Liver (tissue), 9 donors: ENCODE results near the gene HEXIM2. TPM values are rescaled to one million over a fixed set of nuclear protein-coding genes. Genes with fewer than 3 reads are reported as not detected.

Experiments
- DNase-seq: peaks from one replicate; pipeline ENCODE4 v3.0.0-alpha.2; 2017; ENCODE audit warnings: low spot score
- H3K27ac ChIP-seq, 2 donors: one replicate each; pipeline ENCODE4 v1.7.0; 2013; ENCODE audit warnings: inconsistent platforms in 2 of 2, low read length in 2 of 2, control low read depth in 1 of 2, low read depth in 1 of 2, mild to moderate bottlenecking in 1 of 2
- H3K27me3 ChIP-seq, 4 donors: one replicate each; pipeline versions ENCODE4 v1.6.1 to v1.7.0; 2013; ENCODE audit warnings: low read length in 3 of 4, inconsistent platforms in 1 of 4, mild to moderate bottlenecking in 1 of 4, moderate library complexity in 1 of 4; ENCODE audit not compliant: control insufficient read depth in 4 of 4, insufficient read depth in 4 of 4
- H3K36me3 ChIP-seq, 4 donors: one replicate each; pipeline versions ENCODE4 v1.6.1 to v1.7.0; 2013; ENCODE audit warnings: low read length in 3 of 4, mild to moderate bottlenecking in 3 of 4, low read depth in 1 of 4, moderate library complexity in 1 of 4; ENCODE audit not compliant: control insufficient read depth in 4 of 4, insufficient read depth in 3 of 4
- H3K4me1 ChIP-seq, 4 donors: one replicate each; pipeline versions ENCODE4 v1.6.1 to v1.7.0; 2013; ENCODE audit warnings: low read length in 3 of 4, mild to moderate bottlenecking in 3 of 4, moderate library complexity in 1 of 4; ENCODE audit not compliant: control insufficient read depth in 4 of 4, insufficient read depth in 4 of 4
- H3K4me3 ChIP-seq, 3 donors: one replicate each; pipeline versions ENCODE4 v1.6.1 to v1.7.0; 2013; ENCODE audit warnings: low read length in 3 of 3, control low read depth in 1 of 3, low read depth in 1 of 3, mild to moderate bottlenecking in 1 of 3
- H3K9ac ChIP-seq, 2 donors: one replicate each; pipeline ENCODE4 v1.7.0; 2013; ENCODE audit warnings: low read length in 2 of 2, mild to moderate bottlenecking in 2 of 2, moderate library complexity in 2 of 2, control low read depth in 1 of 2, low read depth in 1 of 2
- H3K9me3 ChIP-seq, 4 donors: one replicate each; pipeline versions ENCODE4 v1.6.1 to v1.7.0; 2013; ENCODE audit warnings: low read length in 3 of 4; ENCODE audit not compliant: control insufficient read depth in 4 of 4
- ATF3 ChIP-seq: IDR thresholded peaks from 2 replicates; pipeline ENCODE4 v1.6.1; 2016; ENCODE audit warnings: antibody characterized with exemption
- CTCF ChIP-seq: fragments of 150-350 bp; IDR thresholded peaks from 2 replicates; pipeline ENCODE4 v1.5.1; 2017; ENCODE audit warnings: improper control_type of control experiment, low read depth, low read length; ENCODE audit not compliant: missing input control
- EGR1 ChIP-seq, 2 donors: IDR thresholded peaks; 2 replicates each; pipeline ENCODE4 v1.6.1; 2016 to 2018; ENCODE audit warnings: antibody characterized with exemption in 2 of 2, low read depth in 2 of 2
- FOXA1 ChIP-seq: IDR thresholded peaks from 2 replicates; pipeline ENCODE4 v1.6.1; 2016; ENCODE audit warnings: antibody characterized with exemption
- FOXA2 ChIP-seq: IDR thresholded peaks from 2 replicates; pipeline ENCODE4 v1.6.1; 2016; ENCODE audit warnings: antibody characterized with exemption
- GABPA ChIP-seq, 2 donors: IDR thresholded peaks in 1 of 2; conservative IDR thresholded peaks in 1 of 2; 2 replicates each; pipeline ENCODE4 v1.6.1; 2016; ENCODE audit warnings: antibody characterized with exemption in 2 of 2, mild to moderate bottlenecking in 1 of 2, moderate library complexity in 1 of 2
- HNF4G ChIP-seq: IDR thresholded peaks from 2 replicates; pipeline ENCODE4 v1.6.1; 2016; ENCODE audit warnings: antibody characterized with exemption
- NR2F2 ChIP-seq: IDR thresholded peaks from 2 replicates; pipeline ENCODE4 v1.6.1; 2016; ENCODE audit warnings: antibody characterized with exemption
- RAD21 ChIP-seq, 2 donors: IDR thresholded peaks; 2 replicates each; pipeline ENCODE4 v1.6.1; 2016; ENCODE audit warnings: antibody characterized with exemption in 2 of 2, mild to moderate bottlenecking in 2 of 2
- REST ChIP-seq: IDR thresholded peaks from 2 replicates; pipeline ENCODE4 v1.6.1; 2016; ENCODE audit warnings: antibody characterized with exemption, mild to moderate bottlenecking
- RXRA ChIP-seq, 2 donors: IDR thresholded peaks; 2 replicates each; pipeline ENCODE4 v1.6.1; 2017 to 2018; ENCODE audit warnings: antibody characterized with exemption in 2 of 2, mild to moderate bottlenecking in 1 of 2
- SP1 ChIP-seq: IDR thresholded peaks from 2 replicates; pipeline ENCODE4 v1.6.1; 2018; ENCODE audit warnings: antibody characterized with exemption, mild to moderate bottlenecking
- TAF1 ChIP-seq: conservative IDR thresholded peaks from 2 replicates; pipeline ENCODE4 v1.6.1; 2016; ENCODE audit warnings: antibody characterized with exemption, mild to moderate bottlenecking
- YY1 ChIP-seq: IDR thresholded peaks from 2 replicates; pipeline ENCODE4 v1.6.1; 2016; ENCODE audit warnings: antibody characterized with exemption, mild to moderate bottlenecking
- WGBS: extraction: QIAGEN DNeasy Blood & Tissue Kit; methylation state at CpG from one replicate; pipeline ENCODE4 v1.1.7; 2013; 5-methylcytosine and 5-hydroxymethylcytosine counted together
- polyA plus RNA-seq, 2 donors: library from polyadenylated mRNA; stranded (reverse) in 1 of 2; unstranded in 1 of 2; fragments of 200-250 nt in 1 of 2; fragments of >200 nt in 1 of 2; fragmentation: Nextera tagmentation in 1 of 2; extraction: Ambion mirVana in 1 of 2; gene quantifications; one replicate each; pipeline versions ENCODE4 v1.2.1 to v1.2.3, GENCODE V29; 2013 to 2015
- total RNA-seq, 2 donors: library from RNA; depleted of rRNA; stranded (reverse); fragments of >200 nt; gene quantifications; one replicate each; pipeline ENCODE4 v1.2.3, GENCODE V29; 2014
- TF ChIP-seq, protein P1 (sequence below): IDR thresholded peaks from 2 replicates; pipeline ENCODE4 v1.6.1; 2016; ENCODE audit warnings: antibody characterized with exemption
- TF ChIP-seq, protein P2 (sequence below): IDR thresholded peaks from 2 replicates; pipeline ENCODE4 v1.6.1; 2016; ENCODE audit warnings: antibody characterized with exemption
- donor health status: healthy.
- donor health status: healthy.
- donor health status: healthy.
- donor health status: healthy.
- donor health status: healthy.

Gene HEXIM2
- total and polyA plus RNA-seq, 4 donors, result 3.5 to 10.7 (median 5.5) TPM

- H3K36me3 ChIP-seq, result no peaks in the 10 kb centered on the region
- no peak overlapping the region for H3K9ac ChIP-seq
- peaks cover 3 to 36% (median 28%) of the 10 kb centered on the region in 4 donors for H3K4me1 ChIP-seq
- H3K27me3 ChIP-seq, result no peaks in the 10 kb centered on the region
- no peak overlapping the region for H3K4me3 ChIP-seq
- no peak overlapping the region for H3K27ac ChIP-seq
- no peak for DNase-seq
- no peaks in the 10 kb centered on the region for H3K9me3 ChIP-seq
- no peak for TF ChIP-seq GABPA (IDR thresholded peaks at IDR 0.05 in 1 of 2, conservative IDR thresholded peaks at IDR 0.05 in 1 of 2)
- no peak for TF ChIP-seq EGR1 (IDR thresholded peaks at IDR 0.05; ENCODE audit: low read depth in 2 of 2)
- TF ChIP-seq TAF1, result no peak
- no peak for TF ChIP-seq YY1
- no peak for TF ChIP-seq FOXA1
- no peak for TF ChIP-seq HNF4G
- TF ChIP-seq FOXA2, result no peak
- no peak for TF ChIP-seq RAD21 (IDR thresholded peaks at IDR 0.05)
- no peak for TF ChIP-seq RXRA (IDR thresholded peaks at IDR 0.05)
- TF ChIP-seq, protein P1, sequence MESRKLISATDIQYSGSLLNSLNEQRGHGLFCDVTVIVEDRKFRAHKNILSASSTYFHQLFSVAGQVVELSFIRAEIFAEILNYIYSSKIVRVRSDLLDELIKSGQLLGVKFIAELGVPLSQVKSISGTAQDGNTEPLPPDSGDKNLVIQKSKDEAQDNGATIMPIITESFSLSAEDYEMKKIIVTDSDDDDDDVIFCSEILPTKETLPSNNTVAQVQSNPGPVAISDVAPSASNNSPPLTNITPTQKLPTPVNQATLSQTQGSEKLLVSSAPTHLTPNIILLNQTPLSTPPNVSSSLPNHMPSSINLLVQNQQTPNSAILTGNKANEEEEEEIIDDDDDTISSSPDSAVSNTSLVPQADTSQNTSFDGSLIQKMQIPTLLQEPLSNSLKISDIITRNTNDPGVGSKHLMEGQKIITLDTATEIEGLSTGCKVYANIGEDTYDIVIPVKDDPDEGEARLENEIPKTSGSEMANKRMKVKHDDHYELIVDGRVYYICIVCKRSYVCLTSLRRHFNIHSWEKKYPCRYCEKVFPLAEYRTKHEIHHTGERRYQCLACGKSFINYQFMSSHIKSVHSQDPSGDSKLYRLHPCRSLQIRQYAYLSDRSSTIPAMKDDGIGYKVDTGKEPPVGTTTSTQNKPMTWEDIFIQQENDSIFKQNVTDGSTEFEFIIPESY, result no peak
These were observed 33.7 kb downstream of the HEXIM2 start for GRCh38 chr17:45195424-45195823.

GRCh38 chr17:45197108-45197507 is 35.4 kb downstream of the HEXIM2 start:
- TF ChIP-seq, protein P2, sequence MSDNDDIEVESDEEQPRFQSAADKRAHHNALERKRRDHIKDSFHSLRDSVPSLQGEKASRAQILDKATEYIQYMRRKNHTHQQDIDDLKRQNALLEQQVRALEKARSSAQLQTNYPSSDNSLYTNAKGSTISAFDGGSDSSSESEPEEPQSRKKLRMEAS, result no peak
- TF ChIP-seq TAF1 (no peak), RAD21 (IDR thresholded peaks at IDR 0.05) (no peak), RXRA (IDR thresholded peaks at IDR 0.05) (no peak), HNF4G (no peak), NR2F2 (no peak), REST (no peak), CTCF (no peak), ATF3 (no peak), SP1 (no peak)
- no peak for DNase-seq
- Histone ChIP-seq H3K9ac (no peak overlapping the region), H3K4me1 (peaks cover 2 to 24% (median 13%) of the 10 kb centered on the region in 4 donors), H3K4me3 (no peak overlapping the region), H3K9me3 (no peaks in the 10 kb centered on the region), H3K27ac (no peak overlapping the region), H3K36me3 (no peaks in the 10 kb centered on the region), H3K27me3 (no peaks in the 10 kb centered on the region)
- 72% methylated on average over 6 of the region's 6 CpGs for WGBS
